Breast epithelium (tissue), 4 donors: ENCODE data around the gene SYTL3. TPM values are rescaled to one million over a fixed set of nuclear protein-coding genes. Genes with fewer than 3 reads are reported as not detected.

Experiments
- DNase-seq, 2 donors: peaks; one replicate each; pipeline ENCODE4 v3.0.0-alpha.2; 2019; ENCODE audit warnings: low spot score in 2 of 2
- H3K27ac ChIP-seq, 2 donors: fragments of 200-600 bp; sonication (generic) in 1 of 2; one replicate each; pipeline ENCODE4 v1.5.1; 2016 to 2019; ENCODE audit warnings: mild to moderate bottlenecking in 1 of 2
- H3K27me3 ChIP-seq, 2 donors: fragments of 200-600 bp; sonication (generic) in 1 of 2; one replicate each; pipeline versions ENCODE4 v1.5.1 to v1.6.0; 2017 to 2019; ENCODE audit warnings: control low read depth in 1 of 2, mild to moderate bottlenecking in 1 of 2
- H3K36me3 ChIP-seq: fragments of 200-600 bp; one replicate; pipeline ENCODE4 v1.5.1; 2019
- H3K4me1 ChIP-seq, 2 donors: fragments of 200-600 bp; sonication (generic); one replicate each; pipeline ENCODE4 v1.5.1; 2016 to 2019; ENCODE audit warnings: control low read depth in 1 of 2
- H3K4me3 ChIP-seq, 3 donors: fragments of 200-600 bp; sonication (generic); 1 replicate in 2 of 3; 2 replicates in 1 of 3; pipeline ENCODE4 v1.5.1; 2016 to 2019; ENCODE audit warnings: mild to moderate bottlenecking in 3 of 3, moderate library complexity in 2 of 3
- H3K9me3 ChIP-seq, 2 donors: fragments of 200-600 bp; sonication (generic) in 1 of 2; one replicate each; pipeline ENCODE4 v1.5.1; 2016 to 2019; ENCODE audit warnings: control low read depth in 1 of 2
- CTCF ChIP-seq, 3 donors: fragments of 450-650 bp; IDR thresholded peaks; one replicate each; pipeline ENCODE4 v1.5.1; 2016 to 2017; ENCODE audit warnings: antibody characterized with exemption in 3 of 3, mild to moderate bottlenecking in 3 of 3, moderate library complexity in 3 of 3
- POLR2A ChIP-seq: fragments of 450-650 bp; IDR thresholded peaks from one replicate; pipeline ENCODE4 v1.6.1; 2016; ENCODE audit warnings: antibody characterized with exemption, mild to moderate bottlenecking, moderate library complexity
- POLR2AphosphoS5 ChIP-seq, 3 donors: sonication (generic); formaldehyde crosslinking; IDR thresholded peaks; one replicate each; pipeline ENCODE4 v1.6.1; 2017; ENCODE audit warnings: antibody characterized with exemption in 3 of 3
- intact Hi-C: fragments of 100-400 bp; cut with DNase I; formaldehyde crosslinking; loops from one replicate; pipeline ENCODE4 v1.15.1; 2023; ENCODE audit warnings: low total_unique reads
- total RNA-seq, 3 donors: library from RNA; depleted of rRNA; stranded (reverse); fragments of >200 nt; gene quantifications; one replicate each; pipeline ENCODE4 v1.1.0, GENCODE V29; 2016

The SYTL3 gene
- total RNA-seq, 3 donors from 2014 or later, result 5.2 to 8.0 (median 7.5) TPM

- no peak overlapping the region for H3K4me3 ChIP-seq
- H3K4me1 ChIP-seq, result no peaks in the 10 kb centered on the region
These were observed 57.4 kb downstream of the SYTL3 start for GRCh38 chr6:158707120-158707820.

GRCh38 chr6:158707821-158708195, 58.0 kb downstream of the SYTL3 start:
- Histone ChIP-seq H3K27me3 (no peaks in the 10 kb centered on the region), H3K4me3 (no peak overlapping the region), H3K27ac (no peak overlapping the region), H3K4me1 (no peaks in the 10 kb centered on the region), H3K9me3 (no peaks in the 10 kb centered on the region), H3K36me3 (no peaks in the 10 kb centered on the region)
- peak in 1 of 2 donors; percentile 47 for DNase-seq
- intact Hi-C loops, result no loop called here
- TF ChIP-seq POLR2A (no peak), POLR2AphosphoS5 (IDR thresholded peaks at IDR 0.05) (no peak), CTCF (IDR thresholded peaks at IDR 0.05) (no peak)

More at GRCh38 chr6:158707120-158707820, 57.4 kb downstream of the SYTL3 start:
- Histone ChIP-seq H3K27ac (no peak overlapping the region), H3K27me3 (no peaks in the 10 kb centered on the region), H3K9me3 (no peaks in the 10 kb centered on the region), H3K36me3 (no peaks in the 10 kb centered on the region)
- DNase-seq, result no peak
- intact Hi-C loops, result no loop called here
- TF ChIP-seq POLR2AphosphoS5 (IDR thresholded peaks at IDR 0.05), result no peak
- no peak for TF ChIP-seq CTCF (IDR thresholded peaks at IDR 0.05)
- TF ChIP-seq POLR2A, result no peak

- Histone ChIP-seq H3K4me1 (no peaks in the 10 kb centered on the region), H3K27ac (no peak overlapping the region), H3K9me3 (no peaks in the 10 kb centered on the region), H3K36me3 (no peaks in the 10 kb centered on the region), H3K4me3 (no peak overlapping the region), H3K27me3 (no peaks in the 10 kb centered on the region)
- DNase-seq, result no peak
- no peak for TF ChIP-seq CTCF (IDR thresholded peaks at IDR 0.05)
- TF ChIP-seq POLR2A, result no peak
- TF ChIP-seq POLR2AphosphoS5 (IDR thresholded peaks at IDR 0.05), result no peak
- intact Hi-C loops, result no loop called here
These were observed 58.4 kb downstream of the SYTL3 start for GRCh38 chr6:158708239-158708638.

GRCh38 chr6:158709809-158710208, 60.0 kb downstream of the SYTL3 start:
- intact Hi-C loops, result no loop called here
- H3K27ac ChIP-seq, result no peak overlapping the region
- no peaks in the 10 kb centered on the region for H3K27me3 ChIP-seq
- H3K4me1 ChIP-seq, result no peaks in the 10 kb centered on the region
- H3K36me3 ChIP-seq, result no peaks in the 10 kb centered on the region
- H3K9me3 ChIP-seq, result no peaks in the 10 kb centered on the region
- TF ChIP-seq POLR2AphosphoS5 (IDR thresholded peaks at IDR 0.05), result no peak
- no peak for TF ChIP-seq POLR2A
- TF ChIP-seq CTCF (IDR thresholded peaks at IDR 0.05), result no peak
- H3K4me3 ChIP-seq, result no peak overlapping the region
- no peak for DNase-seq

- Histone ChIP-seq H3K27ac (no peak overlapping the region), H3K36me3 (no peaks in the 10 kb centered on the region), H3K27me3 (no peaks in the 10 kb centered on the region), H3K4me1 (no peaks in the 10 kb centered on the region), H3K9me3 (no peaks in the 10 kb centered on the region), H3K4me3 (no peak overlapping the region)
- intact Hi-C loops, result no loop called here
- DNase-seq, result no peak
- no peak for TF ChIP-seq CTCF (IDR thresholded peaks at IDR 0.05)
These were observed 61.4 kb downstream of the SYTL3 start for GRCh38 chr6:158711264-158711663.
